HG03196 (cell line): ENCODE data around the gene LTBR.

Experiments
- ATAC-seq: cut with Tn5 transposase; IDR thresholded peaks from one replicate; pipeline ENCODE4 v1.9.1; 2021; ENCODE audit not compliant: unreplicated experiment

LTBR gene

DNA sequence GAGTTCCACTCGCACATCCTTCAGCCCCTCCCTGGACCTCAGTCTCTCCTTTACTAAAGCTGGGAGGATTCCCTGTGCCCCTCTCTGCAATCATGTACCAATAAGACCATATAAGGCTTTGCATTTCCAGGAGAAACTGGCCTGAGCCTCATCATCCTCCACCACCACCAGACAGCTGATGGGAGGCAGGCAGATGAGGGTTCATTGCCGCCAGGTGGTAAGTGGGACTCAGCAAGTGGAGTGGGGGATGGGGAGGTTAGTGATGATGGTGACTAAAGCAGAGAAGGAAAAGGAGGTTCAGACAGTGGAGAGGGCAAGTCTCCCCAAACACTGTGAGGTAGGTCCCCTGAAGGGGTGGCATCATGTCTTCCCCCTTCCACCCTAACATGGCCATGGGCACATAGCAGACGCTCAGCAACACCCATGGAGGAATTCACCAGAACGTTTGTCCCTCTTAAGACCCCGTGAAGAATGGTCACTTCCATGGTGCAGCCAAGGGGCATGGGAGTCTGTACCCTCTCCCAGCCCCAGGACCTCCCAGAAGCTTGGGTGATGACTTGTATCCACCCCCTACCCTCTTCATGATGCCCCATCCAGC lies 37.6 kb upstream of the LTBR start:
- ATAC-seq: no peak

DNA sequence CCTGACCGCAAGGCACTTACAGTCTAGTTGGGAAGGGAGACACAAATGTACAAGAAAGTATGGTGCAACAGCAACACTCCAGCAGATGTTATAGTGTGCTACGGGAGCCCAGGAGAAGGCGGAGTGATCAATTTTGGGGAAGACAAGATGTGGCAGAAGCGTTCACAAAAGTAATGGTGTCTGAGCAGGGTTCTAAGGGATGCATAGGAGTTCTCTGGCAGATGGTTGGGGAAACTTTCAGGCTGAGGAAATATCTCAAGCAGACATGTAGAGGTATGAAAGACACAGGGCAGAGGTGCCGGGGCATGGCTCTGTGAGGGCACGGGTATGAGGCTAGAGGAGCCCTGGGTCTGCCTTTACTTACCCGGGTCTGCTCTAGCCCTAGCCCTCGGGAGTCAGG lies 37.0 kb upstream of the LTBR start:
- ATAC-seq: no peak

DNA sequence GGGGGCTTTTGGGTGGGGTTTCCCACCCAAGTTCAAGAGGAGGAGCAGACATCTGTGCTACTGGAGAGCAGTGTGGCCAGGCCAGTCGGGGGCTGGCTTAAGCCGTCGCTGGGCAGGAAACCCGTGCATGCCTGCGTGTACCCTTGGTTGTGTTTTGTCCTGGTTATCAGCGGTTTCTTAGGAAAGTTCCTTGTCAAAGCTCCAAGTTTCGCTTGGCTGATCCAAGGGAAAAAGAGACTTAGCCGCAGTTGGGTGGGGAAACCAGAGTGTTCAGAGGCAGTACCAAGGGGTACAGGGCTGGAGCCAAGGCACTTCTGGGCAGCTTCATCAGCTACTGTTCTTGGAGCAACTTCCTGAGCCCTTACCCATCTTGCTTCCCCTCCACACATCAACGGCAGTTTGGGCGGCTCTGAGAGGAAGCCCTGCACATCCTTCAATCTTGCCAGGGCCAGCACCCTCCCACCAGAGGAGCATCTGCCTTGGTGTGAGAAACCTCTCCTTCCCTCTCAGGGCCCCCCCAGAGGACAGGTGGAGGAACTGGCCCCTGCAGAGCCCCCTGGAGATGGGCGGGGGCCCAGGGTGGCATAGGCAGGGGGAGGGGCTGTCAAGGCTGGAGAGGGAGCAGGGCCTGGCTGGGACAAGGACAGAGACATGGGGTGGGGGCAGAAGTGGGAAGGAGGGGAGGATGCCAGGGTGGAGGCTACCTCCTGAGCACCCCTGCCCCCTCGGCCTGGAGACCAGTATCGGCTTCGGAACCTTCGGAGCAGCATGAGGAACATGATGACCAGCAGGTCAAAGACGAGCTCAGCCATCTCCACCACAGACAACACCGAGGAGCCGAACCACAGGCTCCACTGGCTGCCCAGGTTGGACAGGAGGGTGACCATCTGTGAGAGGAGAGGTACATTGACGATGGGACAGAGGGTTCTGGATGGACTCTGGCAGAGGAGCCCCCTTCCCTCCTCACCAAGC lies 36.3 kb upstream of the LTBR start:
- no peak for ATAC-seq

DNA sequence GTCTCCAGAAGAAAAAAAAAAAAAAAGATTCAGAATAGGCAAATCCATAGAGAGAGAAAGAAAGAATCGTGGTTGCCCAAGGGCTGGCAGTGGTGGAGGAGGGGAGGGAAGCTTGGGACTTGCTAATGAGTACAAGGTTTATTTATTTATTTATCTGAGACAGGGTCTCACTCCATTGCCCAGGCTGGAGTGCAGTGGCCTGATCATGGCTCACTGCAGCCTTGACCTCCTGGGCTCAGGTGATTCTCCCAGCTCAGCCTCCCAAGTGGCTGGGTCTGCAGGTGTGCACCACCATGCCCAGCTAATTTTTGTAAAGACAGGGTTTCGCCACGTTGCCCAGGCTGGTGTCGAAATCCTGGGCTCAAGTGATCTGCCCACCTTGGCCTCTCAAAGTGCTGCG lies 32.3 kb upstream of the LTBR start:
- ATAC-seq: no peak

DNA sequence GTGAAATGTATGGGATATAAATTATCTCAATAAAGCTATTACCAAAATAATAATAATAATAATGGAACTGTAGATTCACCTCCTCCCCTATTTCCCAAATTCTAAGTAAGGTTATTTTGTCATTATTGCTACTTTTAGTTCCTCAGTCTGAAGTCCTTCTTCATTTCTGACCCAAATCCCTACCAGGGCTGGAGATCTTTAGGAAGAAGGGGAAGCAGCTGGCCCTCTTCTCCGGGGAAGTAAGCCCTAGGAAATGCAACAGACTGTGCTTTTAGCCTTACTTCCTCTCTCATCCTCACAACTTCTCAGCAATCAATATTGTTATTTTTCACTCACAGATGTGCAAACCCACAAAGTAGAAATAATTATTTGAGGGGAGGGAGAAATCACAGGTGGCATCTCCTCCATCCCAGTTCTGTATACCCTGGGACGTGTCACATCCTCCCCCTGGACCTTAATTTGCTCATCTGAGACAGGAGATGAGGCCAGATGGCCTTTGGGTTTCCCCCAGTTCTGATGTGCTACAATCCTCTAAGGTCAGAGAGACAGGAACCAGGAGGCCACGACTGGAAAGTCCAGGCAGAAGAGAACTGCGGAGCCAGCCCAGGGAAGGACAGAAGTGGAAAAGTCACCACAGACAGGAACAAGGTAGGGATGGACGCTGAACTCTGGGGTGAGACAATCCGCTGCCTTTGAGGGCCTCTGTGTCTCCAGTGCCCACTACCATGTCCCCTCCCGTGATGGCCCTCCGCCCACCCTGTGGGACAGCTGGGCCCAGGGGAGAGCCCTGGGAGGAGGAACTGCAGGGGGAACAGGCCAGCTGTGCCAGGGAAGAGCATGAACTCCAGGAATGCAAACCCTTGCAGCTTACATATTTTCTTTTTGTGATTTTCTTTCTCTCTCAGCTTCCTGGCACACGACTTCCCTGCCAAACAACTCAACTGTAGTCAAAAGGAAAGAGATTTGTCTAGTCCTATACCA lies 31.5 kb upstream of the LTBR start:
- ATAC-seq: no peak

GRCh38 chr12:6354495-6355393 lies 29.2 kb upstream of the LTBR start:
- no peak for ATAC-seq

DNA sequence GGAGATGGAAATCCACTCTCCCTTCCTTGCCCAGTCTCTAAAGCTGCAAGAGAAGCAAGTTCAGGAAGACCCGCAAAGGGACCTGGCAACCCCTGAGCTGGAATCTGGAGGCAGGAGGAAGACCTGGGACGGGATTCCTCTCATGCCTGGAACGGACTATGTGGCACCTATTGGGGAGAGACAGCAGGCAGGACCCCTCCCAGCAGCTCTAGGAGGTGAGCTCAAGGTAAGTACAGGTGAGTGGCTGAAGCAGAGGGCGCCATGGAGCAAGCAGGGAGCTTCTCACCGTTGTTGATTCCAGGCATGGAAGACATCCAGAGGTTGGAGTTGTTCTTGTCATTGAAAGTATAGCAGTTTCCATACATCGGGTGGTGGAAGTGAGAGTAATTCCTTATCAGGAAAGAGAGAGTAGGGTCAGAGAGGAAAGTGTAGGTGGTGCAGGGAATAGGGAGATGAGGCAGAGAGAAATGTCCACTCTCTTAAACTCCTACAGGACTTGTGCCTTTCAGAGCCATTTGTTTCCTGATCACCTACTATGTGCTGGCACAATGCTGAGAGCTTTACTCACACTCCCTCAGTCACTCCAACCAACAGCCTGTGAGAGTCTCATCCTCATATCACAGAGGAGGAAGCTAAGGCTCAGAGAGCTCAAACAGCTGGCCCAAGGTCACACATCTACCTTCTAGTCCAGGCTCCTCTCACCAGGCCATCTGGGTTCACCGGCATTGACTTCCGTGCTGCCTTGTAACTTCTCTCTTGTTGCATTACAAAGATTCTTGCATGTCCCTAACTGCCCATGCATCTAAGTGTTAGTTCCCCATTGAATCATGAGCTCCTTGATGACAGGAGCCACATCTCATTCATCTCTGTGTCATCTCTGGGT lies 28.2 kb upstream of the LTBR start:
- ATAC-seq: no peak

DNA sequence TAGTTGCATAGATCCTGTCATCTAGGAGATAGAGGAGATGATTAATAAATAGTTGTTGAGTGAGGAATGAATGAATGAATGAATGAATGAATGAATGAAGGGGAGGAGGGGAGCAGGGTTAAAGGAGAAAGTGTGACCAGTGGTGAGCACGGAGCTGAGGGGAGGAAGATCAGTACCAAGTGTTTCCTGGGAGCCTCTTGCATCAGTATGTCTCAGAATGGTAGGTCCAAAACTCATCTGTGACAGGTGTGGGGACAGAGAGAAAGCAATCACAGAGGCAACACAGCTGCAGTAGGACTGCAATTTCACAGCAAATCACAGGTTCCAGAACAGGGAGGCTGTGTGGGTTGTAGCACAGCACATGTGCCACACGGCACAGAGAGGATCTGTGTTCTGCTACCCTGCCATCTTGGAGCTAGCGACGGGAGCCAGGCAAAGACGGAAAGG lies 27.6 kb upstream of the LTBR start:
- ATAC-seq: no peak

GRCh38 chr12:6358881-6359280 lies 25.1 kb upstream of the LTBR start:
- ATAC-seq: no peak

- no peak for ATAC-seq
These were observed 23.8 kb upstream of the LTBR start for GRCh38 chr12:6360080-6360571.

DNA sequence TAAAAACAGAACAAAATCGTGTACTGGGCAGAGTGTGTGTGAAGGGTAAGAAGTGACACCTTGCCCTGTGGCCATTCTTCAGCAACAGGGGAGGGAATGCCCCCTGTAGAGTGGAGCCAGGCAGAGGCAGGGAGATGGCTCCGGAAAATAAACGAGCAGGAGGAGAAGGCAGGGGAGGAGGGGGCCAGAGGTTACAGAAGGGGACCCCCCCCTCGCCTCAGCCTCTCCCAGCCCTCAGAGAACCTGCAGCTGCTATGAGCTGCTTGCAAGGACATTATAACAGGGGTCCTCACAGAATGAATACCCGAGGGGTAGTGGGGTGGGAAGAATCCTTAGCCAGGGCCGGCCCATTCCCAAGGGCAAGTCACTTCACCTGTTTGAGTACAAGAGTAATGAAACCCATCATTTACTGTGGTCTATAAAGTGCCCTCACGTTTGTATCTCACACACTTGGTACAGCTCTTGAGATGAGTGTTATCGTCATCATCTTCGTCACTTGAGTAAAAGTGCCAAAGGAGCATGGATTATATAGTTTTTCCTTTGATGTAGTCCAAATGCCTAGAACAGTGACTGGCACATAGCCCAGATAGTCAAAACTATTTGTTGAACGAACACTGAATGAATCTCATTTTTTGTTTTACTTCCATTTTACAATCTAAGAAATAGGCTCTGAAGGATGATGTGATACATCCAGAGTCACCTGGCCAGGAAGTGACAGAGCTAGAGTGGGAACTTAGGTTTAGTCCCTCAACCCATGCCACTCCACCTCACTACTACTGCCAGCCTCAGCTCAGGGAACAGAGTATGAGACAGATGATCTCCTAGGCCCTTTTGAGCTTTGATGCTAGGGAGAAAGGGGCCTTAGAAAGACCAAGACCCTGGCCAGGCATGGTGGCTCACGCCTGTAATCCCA lies 23.1 kb upstream of the LTBR start:
- ATAC-seq: no peak

DNA sequence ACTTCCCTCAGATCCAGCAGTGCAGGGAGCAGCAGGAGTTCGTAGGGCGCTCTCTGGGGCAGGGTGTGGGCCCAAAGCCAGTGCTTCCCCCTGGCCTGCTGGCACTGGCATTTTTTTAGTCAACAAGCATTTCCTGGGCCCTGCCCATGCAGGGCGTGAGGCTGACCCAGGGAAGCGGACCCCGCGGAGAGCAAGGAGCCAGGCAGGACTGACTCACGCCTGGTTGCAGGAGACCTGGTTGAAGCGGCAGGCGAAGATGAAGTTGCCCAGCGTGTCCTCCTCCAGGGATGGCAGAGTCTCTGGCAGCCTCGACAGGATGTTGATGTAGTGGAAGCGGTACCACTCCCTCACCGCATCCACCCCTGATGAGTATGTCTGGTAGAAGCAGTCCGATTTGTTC lies 22.1 kb upstream of the LTBR start:
- no peak for ATAC-seq

GRCh38 chr12:6362403-6362802 lies 21.6 kb upstream of the LTBR start:
- ATAC-seq: no peak

DNA sequence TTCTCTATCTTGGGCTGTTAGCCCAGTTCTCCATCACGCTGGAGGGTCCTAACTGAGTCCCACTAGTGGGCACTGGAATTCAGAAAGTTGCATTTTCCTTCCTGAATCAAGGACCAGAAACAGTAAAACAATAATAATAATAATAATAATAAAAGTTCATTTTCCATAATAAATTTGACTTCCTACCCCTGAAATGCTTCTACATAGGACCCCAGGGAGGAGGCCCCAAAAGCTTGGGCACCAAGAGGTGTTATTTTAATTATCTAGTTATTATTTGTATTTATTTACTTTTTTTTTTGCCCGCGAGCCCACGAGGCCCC lies 21.0 kb upstream of the LTBR start:
- ATAC-seq: no peak

- ATAC-seq: no peak
These were observed 20.5 kb upstream of the LTBR start for GRCh38 chr12:6363330-6364043.

DNA sequence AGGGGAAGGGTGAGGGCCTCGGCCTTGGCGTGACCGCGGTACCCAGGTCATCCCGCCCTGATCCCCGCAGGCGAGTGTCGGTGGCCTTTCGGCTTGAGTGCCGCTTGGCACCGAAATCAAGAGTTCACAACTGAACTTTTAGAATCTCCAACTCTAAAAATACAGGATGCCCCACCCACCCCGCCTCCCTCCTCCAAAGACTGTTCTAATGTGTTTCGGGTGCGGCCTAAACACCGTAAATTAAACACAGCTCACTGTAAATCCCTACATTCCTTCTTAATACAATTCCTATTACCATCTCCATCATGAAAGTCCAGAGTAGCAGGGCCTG lies 20.0 kb upstream of the LTBR start:
- no peak for ATAC-seq

- ATAC-seq: no peak
These were observed 16.6 kb upstream of the LTBR start for GRCh38 chr12:6367065-6367968.
